NCI-H2196 (cell line): Measurements from ENCODE around the gene CXorf38.

Source experiments
- DNase-seq: peaks from one replicate; lab custom pipeline; 2025; ENCODE audit not compliant: unreplicated experiment; lab: John Stamatoyannopoulos, UW

Gene CXorf38, protein sequence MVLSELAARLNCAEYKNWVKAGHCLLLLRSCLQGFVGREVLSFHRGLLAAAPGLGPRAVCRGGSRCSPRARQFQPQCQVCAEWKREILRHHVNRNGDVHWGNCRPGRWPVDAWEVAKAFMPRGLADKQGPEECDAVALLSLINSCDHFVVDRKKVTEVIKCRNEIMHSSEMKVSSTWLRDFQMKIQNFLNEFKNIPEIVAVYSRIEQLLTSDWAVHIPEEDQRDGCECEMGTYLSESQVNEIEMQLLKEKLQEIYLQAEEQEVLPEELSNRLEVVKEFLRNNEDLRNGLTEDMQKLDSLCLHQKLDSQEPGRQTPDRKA

DNA sequence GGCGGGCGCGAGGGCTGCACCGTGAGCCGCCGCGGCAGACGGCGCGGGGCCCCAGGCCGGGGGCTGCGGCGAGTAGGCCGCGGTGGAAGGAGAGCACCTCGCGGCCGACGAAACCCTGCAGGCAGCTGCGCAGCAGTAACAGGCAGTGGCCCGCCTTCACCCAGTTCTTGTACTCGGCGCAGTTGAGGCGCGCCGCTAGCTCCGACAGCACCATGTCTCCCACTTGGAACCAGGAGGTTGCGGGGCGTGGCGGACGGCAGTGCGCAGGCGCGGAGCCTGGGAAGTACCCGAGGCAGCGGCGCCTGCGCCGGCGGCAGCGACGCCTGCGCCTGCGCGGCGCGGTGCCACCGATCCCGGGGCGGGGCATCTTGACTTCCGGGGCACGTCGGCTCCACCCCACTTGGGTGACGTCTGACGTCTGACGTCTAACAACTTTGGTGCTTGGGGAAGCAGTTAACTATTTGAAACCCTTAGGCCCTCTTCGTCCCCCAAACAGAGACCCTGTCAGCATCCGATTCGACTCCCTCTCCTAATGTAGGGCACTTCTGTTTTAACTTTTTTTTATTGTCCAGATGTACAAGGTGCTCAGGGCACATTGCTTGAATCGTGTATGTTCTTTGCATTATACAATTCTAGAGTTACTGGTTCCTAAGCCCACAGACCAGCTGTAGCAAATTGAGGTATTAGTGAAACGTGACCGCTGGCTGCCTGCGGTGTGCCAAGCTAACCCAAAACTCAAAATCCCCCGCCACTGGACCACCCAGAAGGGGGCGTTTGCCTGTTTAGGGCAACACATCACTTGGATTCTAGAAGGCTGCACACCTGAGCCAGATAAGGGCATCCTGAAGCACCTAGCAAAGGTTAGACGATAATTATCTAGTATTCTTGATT is at the start of gene CXorf38:
CXorf38 (minus strand) TSS at position 255 of the 891 bp plus-strand sequence; CDS start at position 214, 41 bp downstream.
- DNase-seq: peak; percentile 85

GRCh38 chrX:40694802-40695201 is 47.4 kb upstream of the CXorf38 start:
- no peak for DNase-seq

GRCh38 chrX:40688929-40689328 is 41.6 kb upstream of the CXorf38 start:
- no peak for DNase-seq

- no peak for DNase-seq
These were observed 39.8 kb upstream of the CXorf38 start for GRCh38 chrX:40687169-40687568.

DNA sequence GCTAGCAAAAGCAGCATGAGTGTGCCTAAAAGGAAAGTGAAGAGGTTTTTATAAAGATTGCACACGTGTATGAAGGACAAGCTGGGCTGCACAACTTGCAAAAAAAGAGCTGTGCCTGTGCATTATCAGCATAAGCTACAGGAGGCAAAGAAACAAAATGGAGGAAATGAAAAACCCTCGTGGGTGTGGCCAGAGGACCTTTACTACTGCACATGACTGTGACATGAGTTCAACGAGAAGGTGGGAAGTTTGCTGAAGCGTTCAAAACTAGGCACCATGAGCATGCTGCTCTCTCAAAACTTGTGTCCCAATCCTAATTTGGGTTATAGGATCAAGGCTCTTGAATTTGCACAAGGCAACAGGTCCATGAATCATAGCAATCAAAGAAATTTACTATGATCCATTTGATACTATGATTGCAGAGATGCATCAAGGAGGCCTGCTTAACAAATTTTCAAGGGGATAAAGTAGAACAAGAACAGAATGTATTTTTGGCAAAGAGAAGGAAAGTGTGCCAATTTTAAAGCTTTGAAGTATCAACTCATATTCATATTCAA is 38.1 kb upstream of the CXorf38 start:
- DNase-seq: no peak

- DNase-seq: no peak
These were observed 36.7 kb upstream of the CXorf38 start for GRCh38 chrX:40684092-40684491.

- DNase-seq: no peak
These were observed 35.9 kb upstream of the CXorf38 start for GRCh38 chrX:40683245-40683644.

- no peak for DNase-seq
These were observed 23.8 kb upstream of the CXorf38 start for GRCh38 chrX:40671126-40671525.

DNA sequence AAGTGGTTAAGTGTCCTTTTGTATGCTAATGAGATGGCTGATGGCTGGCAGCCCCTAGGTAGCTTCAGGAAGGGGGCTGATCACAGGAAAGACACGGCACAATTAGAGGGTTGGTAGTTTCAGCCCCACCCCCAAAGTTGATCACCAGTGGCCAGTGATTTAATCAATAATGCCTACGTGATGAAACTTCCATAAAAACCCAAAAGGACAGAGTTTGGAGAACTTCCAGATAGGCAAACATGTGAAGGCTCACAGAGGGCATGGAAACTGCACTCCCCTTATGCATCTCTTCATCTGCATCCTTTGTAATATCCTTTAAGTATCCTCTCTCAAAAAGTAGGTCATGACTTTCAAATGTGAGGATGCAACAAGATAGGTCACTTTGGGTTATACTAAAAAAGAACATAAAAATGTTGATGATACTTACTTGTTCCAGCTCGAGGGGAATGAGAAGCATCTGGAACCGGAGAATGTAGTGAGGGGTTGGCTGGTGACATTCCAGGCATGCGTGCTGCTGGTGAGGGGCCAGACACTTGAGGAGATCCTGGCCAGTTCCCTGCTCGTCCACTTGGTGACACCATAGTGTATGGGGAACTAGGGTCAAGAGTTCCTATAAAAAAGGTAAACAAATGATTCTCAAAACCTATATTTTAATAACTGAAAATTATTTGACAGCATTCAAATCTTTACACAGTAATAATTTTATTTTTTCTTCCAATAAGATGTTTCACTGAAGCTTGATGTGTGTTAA is 16.7 kb upstream of the CXorf38 start:
- no peak for DNase-seq

- no peak for DNase-seq
These were observed 15.8 kb upstream of the CXorf38 start for GRCh38 chrX:40663078-40663740.

DNA sequence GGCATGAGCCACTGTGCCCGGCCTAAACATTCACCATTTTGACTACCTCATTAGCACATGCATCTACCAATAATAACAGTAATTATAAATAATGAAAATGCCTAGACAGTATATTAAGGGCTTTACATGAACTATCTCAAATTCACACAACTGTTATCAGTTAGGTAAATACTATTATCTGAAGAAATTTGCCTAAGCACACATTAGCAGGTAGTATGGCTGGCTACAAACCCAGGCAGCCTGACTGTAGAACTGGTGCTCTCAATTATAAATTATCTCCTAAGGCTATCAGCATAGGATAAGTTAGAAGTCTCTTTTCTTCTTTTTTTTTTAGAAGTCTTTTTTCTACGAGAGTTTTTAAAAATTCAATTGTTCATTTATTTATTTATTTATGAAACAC is 14.1 kb upstream of the CXorf38 start:
- no peak for DNase-seq

GRCh38 chrX:40660381-40660780 is 13.0 kb upstream of the CXorf38 start:
- DNase-seq: no peak

DNA sequence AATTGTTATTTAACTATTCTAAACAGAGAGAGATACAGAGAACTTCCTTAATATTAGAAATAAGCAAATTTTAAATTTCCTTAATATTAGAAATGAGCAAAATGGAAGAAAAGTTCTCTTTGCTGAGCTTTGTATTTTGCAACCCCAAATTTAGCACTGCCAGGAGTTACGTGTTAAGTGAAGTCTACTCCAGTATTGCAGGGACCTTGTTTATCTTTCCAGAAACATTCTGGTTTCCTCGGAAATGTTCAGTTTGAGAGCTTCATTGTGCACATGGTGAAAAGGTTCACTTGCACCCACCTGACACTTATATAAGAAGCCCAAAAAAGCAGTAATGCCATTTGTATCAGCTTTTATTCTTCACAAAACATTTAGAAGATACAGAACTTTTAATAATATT is 6.2 kb upstream of the CXorf38 start:
- DNase-seq: no peak

GRCh38 chrX:40652664-40653063 is 5.3 kb upstream of the CXorf38 start:
- no peak for DNase-seq

- peak; percentile 51 for DNase-seq
These were observed 4.4 kb upstream of the CXorf38 start for GRCh38 chrX:40651620-40652223.

- DNase-seq: no peak
These were observed 663 bp downstream of the CXorf38 start for GRCh38 chrX:40646489-40647306.

DNA sequence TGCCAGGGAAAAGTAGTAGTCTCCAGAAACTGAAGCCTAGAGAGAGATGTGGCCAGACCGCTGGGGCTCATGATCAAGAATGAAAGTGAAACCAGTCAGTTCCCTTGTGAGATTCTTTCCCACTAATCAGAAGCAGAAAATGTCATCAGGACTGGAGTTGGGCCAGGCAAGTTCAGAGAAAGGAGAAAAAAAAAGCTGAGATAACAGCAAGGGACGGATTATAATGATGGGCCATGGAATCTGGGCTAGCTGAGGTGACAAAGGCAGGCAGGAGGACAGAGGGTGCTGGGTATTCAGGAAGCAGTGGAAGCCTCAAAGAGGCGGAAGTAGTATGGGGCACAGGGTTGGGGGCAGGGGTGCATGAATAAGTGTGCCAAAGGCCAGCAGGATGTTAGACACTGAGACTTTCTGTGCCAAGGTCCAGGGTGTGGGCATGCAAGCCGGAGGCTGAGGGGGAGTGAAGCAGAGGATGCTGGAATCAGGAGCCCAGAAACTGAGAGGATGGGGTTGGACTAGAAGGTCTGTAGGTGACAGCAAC is 2.5 kb downstream of the CXorf38 start:
- DNase-seq: no peak

DNA sequence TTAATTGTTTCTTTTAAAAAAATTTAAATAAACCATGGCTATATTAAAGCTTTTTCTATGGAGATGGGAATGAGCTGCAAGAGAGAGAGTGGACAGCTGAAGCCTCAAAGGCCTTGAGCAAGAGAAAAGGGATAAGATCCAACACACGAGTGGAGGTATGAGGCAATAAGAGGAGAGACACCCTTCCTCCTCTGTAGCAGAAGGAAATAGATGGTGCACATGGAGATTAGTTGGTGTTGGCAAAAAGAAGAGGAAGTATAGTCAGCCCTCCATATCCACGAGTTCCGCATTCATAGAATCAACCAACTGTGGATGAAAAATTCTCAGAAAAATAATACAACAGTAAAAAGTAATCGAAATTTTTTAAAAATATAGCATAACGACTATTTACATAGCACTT is 3.2 kb downstream of the CXorf38 start:
- DNase-seq: no peak

- DNase-seq: no peak
These were observed 9.7 kb downstream of the CXorf38 start for GRCh38 chrX:40637687-40638086.
